DND-41 (cell line): ENCODE results near the gene DGKG.
A peak's percentile ranks its signal among the peaks of the same experiment; 100 is the strongest.

Experiments
- ATAC-seq: fragments of 200-7000 bp; cut with Tn5 transposase; 3 replicates; pipeline ENCODE4 v1.9.1; 2021; ENCODE audit warnings: low read depth; ENCODE audit not compliant: insufficient read depth
- DNase-seq: peaks from one replicate; pipeline ENCODE4 v3.0.0-alpha.2; 2020
- H2AFZ ChIP-seq: 2 replicates; pipeline ENCODE4 v1.6.0; 2012; ENCODE audit warnings: low read depth, low read length
- H3K27ac ChIP-seq: 2 replicates; pipeline ENCODE4 v1.5.1; 2012; ENCODE audit warnings: low read length, inconsistent platforms
- H3K27me3 ChIP-seq: fragments of 200-600 bp; sonication (generic); 2 replicates; pipeline ENCODE4 v1.6.0; 2012; ENCODE audit warnings: low read length, mild to moderate bottlenecking, inconsistent platforms; ENCODE audit not compliant: insufficient read depth, poor library complexity
- H3K36me3 ChIP-seq: 2 replicates; pipeline ENCODE4 v1.5.1; 2012; ENCODE audit warnings: low read length, inconsistent platforms; ENCODE audit not compliant: insufficient read depth
- H3K4me1 ChIP-seq: 2 replicates; pipeline ENCODE4 v1.5.1; 2012; ENCODE audit warnings: mild to moderate bottlenecking, low read length; ENCODE audit not compliant: insufficient read depth
- H3K4me2 ChIP-seq: 2 replicates; pipeline ENCODE4 v1.6.0; 2012; ENCODE audit warnings: mild to moderate bottlenecking, moderate library complexity, low read length, inconsistent platforms; ENCODE audit not compliant: insufficient read depth
- H3K4me3 ChIP-seq, 2 experiments: fragments of 200-600 bp in 1 of 2; shearing (Covaris generic) in 1 of 2; 2 replicates each; pipeline ENCODE4 v1.5.1; 2012 to 2016; ENCODE audit warnings: inconsistent platforms in 2 of 2, low read length in 2 of 2, mild to moderate bottlenecking in 2 of 2, low read depth in 1 of 2, moderate library complexity in 1 of 2
- H3K79me2 ChIP-seq: 2 replicates; pipeline ENCODE4 v1.6.0; 2012; ENCODE audit warnings: low read length, inconsistent platforms; ENCODE audit not compliant: insufficient read depth
- H3K9ac ChIP-seq: 2 replicates; pipeline ENCODE4 v1.6.0; 2012; ENCODE audit warnings: low read depth, mild to moderate bottlenecking, inconsistent platforms, low read length, moderate library complexity
- H3K9me3 ChIP-seq: 2 replicates; pipeline ENCODE4 v1.5.1; 2012; ENCODE audit warnings: low read length, moderate library complexity, mild to moderate bottlenecking, inconsistent platforms; ENCODE audit not compliant: insufficient read depth, severe bottlenecking
- H4K20me1 ChIP-seq: 2 replicates; pipeline ENCODE4 v1.6.0; 2012; ENCODE audit warnings: low read length; ENCODE audit not compliant: insufficient read depth
- CTCF ChIP-seq: IDR thresholded peaks from 2 replicates; pipeline ENCODE4 v1.5.1; 2012; ENCODE audit warnings: borderline replicate concordance, low read length, moderate library complexity, mild to moderate bottlenecking; ENCODE audit not compliant: poor library complexity, severe bottlenecking; ENCODE audit errors: extremely low read depth
- EZH2 ChIP-seq: IDR thresholded peaks from 3 replicates; pipeline ENCODE4 v1.6.1; 2012; ENCODE audit warnings: borderline replicate concordance, low read depth, mild to moderate bottlenecking, moderate library complexity, low read length, inconsistent platforms; ENCODE audit not compliant: severe bottlenecking

DGKG gene

DNA sequence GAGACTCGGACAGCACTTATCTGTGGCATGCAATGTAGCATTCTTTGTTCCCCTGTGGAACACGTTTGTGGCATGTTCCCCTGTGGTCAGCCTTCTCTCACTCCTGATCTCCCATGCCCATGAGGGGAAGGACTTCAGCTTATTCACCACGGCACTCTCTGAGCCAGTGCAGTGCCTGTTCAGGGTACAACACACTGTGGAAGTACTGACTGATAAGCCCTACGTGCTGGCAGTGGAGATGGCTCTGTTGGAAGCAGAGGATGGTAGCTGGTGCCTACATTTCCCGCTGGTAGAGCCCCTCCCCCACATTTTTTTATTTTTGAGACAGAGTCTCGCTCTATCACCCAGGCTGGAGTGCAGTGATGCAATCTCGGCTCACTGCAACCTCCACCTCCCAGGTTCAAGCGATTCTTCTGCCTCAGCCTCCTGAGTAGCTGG is 209.7 kb downstream of the DGKG start:
- Histone ChIP-seq H3K27me3 (peaks cover 18% of the 10 kb centered on the region), H3K36me3 (no peaks in the 10 kb centered on the region), H3K4me1 (peaks cover 9% of the 10 kb centered on the region), H3K9me3 (no peaks in the 10 kb centered on the region), H3K27ac (no peak overlapping the region), H3K79me2 (no peaks in the 10 kb centered on the region), H3K4me3 (no peak overlapping the region), H3K9ac (no peak overlapping the region), H4K20me1 (peaks cover 5% of the 10 kb centered on the region; the same call in 1 of the 2 replicates), H3K4me2 (no peak overlapping the region), H2AFZ (no peak overlapping the region)
- ATAC-seq (no peak), DNase-seq (no peak)
- TF ChIP-seq EZH2, result no peak
- no peak for TF ChIP-seq CTCF

DNA sequence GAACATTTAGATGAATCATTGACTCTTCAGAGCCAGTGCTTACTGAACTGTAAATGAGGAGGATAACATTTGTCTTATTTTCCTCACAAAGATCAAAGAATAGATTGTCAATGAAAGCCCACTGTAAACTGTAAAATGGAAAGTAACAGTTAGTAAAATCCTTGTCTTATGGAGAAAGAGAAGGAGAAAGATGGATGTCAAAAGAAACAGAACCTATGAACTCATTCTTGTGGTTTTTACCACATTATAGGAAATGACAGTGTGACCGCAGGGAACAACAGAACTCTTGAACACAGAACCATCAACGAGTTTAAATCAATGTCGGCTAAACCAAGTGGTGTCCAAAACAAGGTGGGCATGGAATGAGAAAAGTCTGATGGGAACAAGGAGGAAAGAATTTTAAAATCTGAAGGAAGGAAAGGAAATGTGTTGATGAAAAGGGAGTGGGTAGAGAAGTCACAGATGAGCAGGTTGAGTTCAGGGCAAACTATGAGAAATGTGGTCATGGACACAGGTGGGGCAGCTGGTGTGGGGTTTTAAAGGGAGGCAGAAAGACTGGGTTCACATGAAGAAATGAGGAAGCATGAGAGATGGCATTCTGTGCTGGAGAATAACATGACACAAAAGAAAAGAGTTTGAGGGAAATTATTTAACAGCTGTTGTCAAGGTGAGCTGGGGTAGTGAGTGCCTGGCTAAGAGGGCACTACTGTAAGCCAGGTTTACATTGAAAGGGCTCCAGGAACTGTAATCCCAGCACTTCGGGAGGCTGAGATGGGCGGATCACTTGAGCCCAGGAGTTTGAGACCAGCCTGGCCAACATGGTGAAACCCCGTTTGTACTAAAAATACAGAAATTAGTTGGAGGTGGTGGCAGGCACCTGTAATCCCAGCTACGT is 210.7 kb downstream of the DGKG start:
- ATAC-seq (peak; percentile 73), DNase-seq (peak; percentile 16)
- no peak overlapping the region for H3K4me2 ChIP-seq
- no peaks in the 10 kb centered on the region for H3K36me3 ChIP-seq
- peaks cover 24% of the 10 kb centered on the region for H3K27me3 ChIP-seq
- no peak overlapping the region for H3K4me3 ChIP-seq
- H3K27ac ChIP-seq, result no peak overlapping the region
- H3K4me1 ChIP-seq, result peaks cover 9% of the 10 kb centered on the region
- TF ChIP-seq EZH2 (no peak), CTCF (no peak)
- peaks cover 5% of the 10 kb centered on the region; the same call in 1 of the 2 replicates for H4K20me1 ChIP-seq
- H2AFZ ChIP-seq, result no peak overlapping the region
- no peaks in the 10 kb centered on the region for H3K79me2 ChIP-seq
- no peaks in the 10 kb centered on the region for H3K9me3 ChIP-seq
- H3K9ac ChIP-seq, result no peak overlapping the region

DNA sequence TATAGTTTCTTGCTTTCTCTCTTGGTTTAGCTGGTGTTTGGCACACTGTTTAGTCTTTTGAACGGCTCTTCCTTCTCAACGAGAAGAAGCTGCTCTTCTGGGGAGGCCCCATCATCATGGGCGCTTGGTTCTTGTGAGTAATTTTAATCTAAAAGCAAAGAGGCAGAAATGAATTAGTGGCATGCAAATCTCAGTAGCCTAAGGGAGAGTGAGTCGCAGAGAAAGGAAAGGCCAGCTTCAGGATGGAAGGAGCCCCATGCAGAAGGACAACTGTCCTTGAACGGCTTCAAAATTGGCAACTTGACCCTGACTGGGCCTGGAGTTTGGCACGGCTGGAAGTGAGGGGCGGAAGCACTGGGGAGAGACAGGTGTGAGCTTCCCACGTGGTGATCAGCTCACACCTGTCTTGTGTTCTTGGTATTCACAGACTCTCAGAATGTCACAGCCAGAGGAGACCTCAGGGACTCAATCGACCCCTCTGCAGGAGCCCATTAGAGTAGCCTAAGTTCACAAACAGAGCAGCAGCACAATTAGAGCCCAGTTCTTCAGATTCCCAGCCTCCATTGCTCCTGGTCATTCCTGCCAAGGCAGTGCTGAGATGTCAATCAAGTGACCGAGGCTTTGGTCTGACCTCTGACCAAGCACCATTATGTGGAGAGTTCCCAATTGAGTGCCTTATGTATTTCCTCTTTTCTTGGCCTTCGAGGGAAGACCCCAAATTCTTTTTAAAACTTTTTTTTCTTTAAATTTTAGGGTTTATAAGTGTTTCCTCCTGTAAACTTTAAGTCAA is 211.8 kb downstream of the DGKG start:
- no peak for ATAC-seq
- H2AFZ ChIP-seq, result no peak overlapping the region

More for the DNA sequence above, 211.8 kb downstream of the DGKG start:
- peaks cover 5% of the 10 kb centered on the region; the same call in 1 of the 2 replicates for H4K20me1 ChIP-seq
- H3K4me3 ChIP-seq, result no peak overlapping the region
- no peak for DNase-seq
- H3K4me2 ChIP-seq, result no peak overlapping the region
- peaks cover 9% of the 10 kb centered on the region for H3K4me1 ChIP-seq
- H3K36me3 ChIP-seq, result no peaks in the 10 kb centered on the region
- H3K79me2 ChIP-seq, result no peaks in the 10 kb centered on the region
- H3K9me3 ChIP-seq, result no peaks in the 10 kb centered on the region
- no peak overlapping the region for H3K9ac ChIP-seq
- no peak overlapping the region for H3K27ac ChIP-seq
- TF ChIP-seq CTCF, result no peak
- TF ChIP-seq EZH2, result no peak
- H3K27me3 ChIP-seq, result peaks cover 25% of the 10 kb centered on the region
